ENCODE measurements around the gene TBC1D25.
"Not testable (repeated sequence)": the region's sequence is repeated elsewhere in the genome, so short reads cannot be mapped to it uniquely, and the experiment has no call there.

Gene TBC1D25

GRCh38 chrX:48516285-48516684, 23.2 kb upstream of the TBC1D25 start:
- DNase-seq, result no peak

GRCh38 chrX:48516987-48517386, 22.5 kb upstream of the TBC1D25 start:
- DNase-seq, result no peak

GRCh38 chrX:48519481-48519880, 20.0 kb upstream of the TBC1D25 start:
- DNase-seq, result not testable (repeated sequence)

- no peak for DNase-seq
These were observed 19.1 kb upstream of the TBC1D25 start for GRCh38 chrX:48520455-48520854.

- DNase-seq, result peak; percentile 13
These were observed 18.6 kb upstream of the TBC1D25 start for GRCh38 chrX:48520976-48521352.

- DNase-seq, result peak; percentile 81
These were observed 17.9 kb upstream of the TBC1D25 start, which contains the start of gene EBP for GRCh38 chrX:48521353-48522243. EBP (plus strand) TSS chrX:48521808; CDS start chrX:48523772, 1,964 bp downstream.

GRCh38 chrX:48522291-48522690, 17.2 kb upstream of the TBC1D25 start:
- no peak for DNase-seq

GRCh38 chrX:48523682-48524081, 15.8 kb upstream of the TBC1D25 start:
- DNase-seq, result no peak

GRCh38 chrX:48525853-48526252, 13.7 kb upstream of the TBC1D25 start:
- DNase-seq, result not testable (repeated sequence)

GRCh38 chrX:48530736-48531135, 8.8 kb upstream of the TBC1D25 start:
- DNase-seq, result peak; percentile 21

- DNase-seq, result peak; percentile 74
These were observed 8.1 kb upstream of the TBC1D25 start for GRCh38 chrX:48531358-48531959.

GRCh38 chrX:48532161-48532560, 7.4 kb upstream of the TBC1D25 start:
- DNase-seq, result peak; percentile 15

GRCh38 chrX:48533165-48533564, 6.3 kb upstream of the TBC1D25 start:
- no peak for DNase-seq

GRCh38 chrX:48538641-48539344, 721 bp upstream of the TBC1D25 start:
- no peak for DNase-seq

GRCh38 chrX:48540028-48540375, 488 bp downstream of the TBC1D25 start:
- no peak for DNase-seq

- no peak for DNase-seq
These were observed 966 bp downstream of the TBC1D25 start for GRCh38 chrX:48540480-48540879.

GRCh38 chrX:48541140-48541814, 1.8 kb downstream of the TBC1D25 start:
- no peak for DNase-seq

GRCh38 chrX:48548871-48549270, 9.4 kb downstream of the TBC1D25 start:
- no peak for DNase-seq

GRCh38 chrX:48555731-48556325, 16.3 kb downstream of the TBC1D25 start:
- not testable (repeated sequence) for DNase-seq

- DNase-seq, result peak; percentile 82
These were observed 18.8 kb downstream of the TBC1D25 start for GRCh38 chrX:48558271-48558670.

- no peak for DNase-seq
These were observed 20.1 kb downstream of the TBC1D25 start for GRCh38 chrX:48559636-48560035.

- no peak for DNase-seq
These were observed 20.5 kb downstream of the TBC1D25 start for GRCh38 chrX:48560056-48560455.

- no peak for DNase-seq
These were observed 21.2 kb downstream of the TBC1D25 start for GRCh38 chrX:48560681-48561080.
